Esophagus (tissue), 2 donors: ENCODE measurements around the gene FANCD2OS. TPM values are rescaled to one million over a fixed set of nuclear protein-coding genes. Genes with fewer than 3 reads are reported as not detected.
"Not testable (repeated sequence)": the region's sequence is repeated elsewhere in the genome, so short reads cannot be mapped to it uniquely, and the experiment has no call there.

Source experiments
- H3K27ac ChIP-seq, 2 donors: one replicate each; pipeline ENCODE4 v1.5.1; 2013; ENCODE audit warnings: low read depth in 2 of 2, mild to moderate bottlenecking in 2 of 2, inconsistent platforms in 1 of 2, low read length in 1 of 2, moderate library complexity in 1 of 2
- H3K27me3 ChIP-seq, 2 donors: one replicate each; pipeline ENCODE4 v1.6.1; 2013; ENCODE audit warnings: low read length in 2 of 2, control low read depth in 1 of 2, mild to moderate bottlenecking in 1 of 2; ENCODE audit not compliant: insufficient read depth in 2 of 2, control insufficient read depth in 1 of 2
- H3K36me3 ChIP-seq, 2 donors: one replicate each; pipeline ENCODE4 v1.6.1; 2013; ENCODE audit warnings: low read length in 1 of 2; ENCODE audit not compliant: control insufficient read depth in 2 of 2, insufficient read depth in 2 of 2
- H3K4me1 ChIP-seq, 2 donors: one replicate each; pipeline ENCODE4 v1.6.1; 2013; ENCODE audit warnings: low read length in 1 of 2; ENCODE audit not compliant: control insufficient read depth in 2 of 2, insufficient read depth in 2 of 2
- H3K4me3 ChIP-seq, 2 donors: one replicate each; pipeline ENCODE4 v1.5.1; 2013; ENCODE audit warnings: low read length in 2 of 2, mild to moderate bottlenecking in 2 of 2, low read depth in 1 of 2, moderate library complexity in 1 of 2
- H3K9me3 ChIP-seq, 2 donors: one replicate each; pipeline ENCODE4 v1.6.1; 2013; ENCODE audit warnings: mild to moderate bottlenecking in 2 of 2, low read depth in 1 of 2, low read length in 1 of 2, moderate library complexity in 1 of 2; ENCODE audit not compliant: control insufficient read depth in 2 of 2, insufficient read depth in 1 of 2
- WGBS, 2 donors: extraction: QIAGEN DNeasy Blood & Tissue Kit; methylation state at CpG; one replicate each; pipeline ENCODE4 v1.1.7; 2013; 5-methylcytosine and 5-hydroxymethylcytosine counted together
- polyA plus RNA-seq, 2 donors: library from polyadenylated mRNA; stranded (reverse); fragments of 200-250 nt; gene quantifications; one replicate each; pipeline ENCODE4 v1.2.3, GENCODE V29; 2013
- donor health status: healthy with polysubstance abuse.
- donor health status: Bipolar disorder and iron deficiency.

FANCD2OS gene
- polyA plus RNA-seq, 2 donors, result 0.22 TPM; not detected in 1

GRCh38 chr3:10115326-10116137 lies 7.5 kb upstream of the FANCD2OS start, which contains the start of gene BRK1:
TSS of gene BRK1 (plus strand) at chr3:10115675. CDS start at chr3:10115702, 27 bp downstream.
- no peaks in the 10 kb centered on the region for H3K27me3 ChIP-seq
- H3K9me3 ChIP-seq, result no peaks in the 10 kb centered on the region
- H3K4me3 ChIP-seq, result peak within 1 kb of the TSS; percentile 82 to 94
- WGBS, 2 donors, result 1% methylated on average over 47 to 54 of the region's 54 CpGs
- no peaks in the 10 kb centered on the region for H3K4me1 ChIP-seq
- H3K27ac ChIP-seq, result peak within 1 kb of the TSS; percentile 82 to 84
- H3K36me3 ChIP-seq, result no peaks in the 10 kb centered on the region

- 80 to 82% methylated on average over 2 of the region's 2 CpGs for WGBS, 2 donors
- Histone ChIP-seq H3K4me1 (no peaks in the 10 kb centered on the region), H3K27me3 (no peaks in the 10 kb centered on the region), H3K4me3 (no peak overlapping the region), H3K27ac (no peak overlapping the region), H3K9me3 (no peaks in the 10 kb centered on the region), H3K36me3 (no peaks in the 10 kb centered on the region)
Observed at GRCh38 chr3:10106919-10107318, 1.1 kb downstream of the FANCD2OS start.

GRCh38 chr3:10099041-10099440 lies 9.0 kb downstream of the FANCD2OS start:
- Histone ChIP-seq H3K9me3 (no peaks in the 10 kb centered on the region), H3K4me3 (no peak overlapping the region), H3K27me3 (no peaks in the 10 kb centered on the region), H3K36me3 (no peaks in the 10 kb centered on the region), H3K27ac (no peak overlapping the region), H3K4me1 (no peaks in the 10 kb centered on the region)
- WGBS, 2 donors, result 96% methylated on average over 5 of the region's 5 CpGs

- Histone ChIP-seq H3K4me1 (no peaks in the 10 kb centered on the region), H3K27ac (no peak overlapping the region), H3K27me3 (no peaks in the 10 kb centered on the region), H3K9me3 (no peaks in the 10 kb centered on the region), H3K36me3 (no peaks in the 10 kb centered on the region), H3K4me3 (no peak overlapping the region)
- 96 to 100% methylated on average over 3 of the region's 3 CpGs for WGBS, 2 donors
Observed at GRCh38 chr3:10093678-10094077, 14.4 kb downstream of the FANCD2OS start.

GRCh38 chr3:10091387-10091786 lies 16.7 kb downstream of the FANCD2OS start:
- not testable (repeated sequence) for H3K4me1 ChIP-seq, H3K4me3 ChIP-seq, H3K9me3 ChIP-seq, H3K36me3 ChIP-seq, H3K27ac ChIP-seq, H3K27me3 ChIP-seq
- 56 to 83% methylated on average over 2 of the region's 2 CpGs for WGBS, 2 donors

GRCh38 chr3:10090774-10091173 lies 17.3 kb downstream of the FANCD2OS start:
- not testable (repeated sequence) for H3K27ac ChIP-seq, H3K36me3 ChIP-seq, H3K4me1 ChIP-seq, H3K9me3 ChIP-seq, H3K27me3 ChIP-seq, H3K4me3 ChIP-seq
- WGBS, 2 donors, result 80 to 94% methylated on average over 1 of the region's 1 CpG

- H3K4me3 ChIP-seq, result no peak overlapping the region
- H3K9me3 ChIP-seq, result no peaks in the 10 kb centered on the region
- 84 to 94% methylated on average over 6 of the region's 6 CpGs for WGBS, 2 donors
- H3K27ac ChIP-seq, result no peak overlapping the region
- no peaks in the 10 kb centered on the region for H3K36me3 ChIP-seq
- H3K4me1 ChIP-seq, result peaks cover 0 to 3% of the 10 kb centered on the region in 2 donors
- no peaks in the 10 kb centered on the region for H3K27me3 ChIP-seq
Observed at GRCh38 chr3:10090179-10090578, 17.9 kb downstream of the FANCD2OS start.

GRCh38 chr3:10088256-10088655 lies 19.8 kb downstream of the FANCD2OS start:
- Histone ChIP-seq H3K36me3 (no peaks in the 10 kb centered on the region), H3K9me3 (no peaks in the 10 kb centered on the region), H3K4me1 (peaks cover 0 to 3% of the 10 kb centered on the region in 2 donors), H3K27me3 (no peaks in the 10 kb centered on the region), H3K27ac (no peak overlapping the region), H3K4me3 (no peak overlapping the region)
- WGBS, 2 donors, result 44 to 56% methylated on average over 4 of the region's 4 CpGs

GRCh38 chr3:10085738-10086137 lies 22.3 kb downstream of the FANCD2OS start:
- H3K36me3 ChIP-seq, result no peaks in the 10 kb centered on the region
- 57 to 60% methylated on average over 1 of the region's 1 CpG for WGBS, 2 donors
- no peaks in the 10 kb centered on the region for H3K27me3 ChIP-seq
- H3K9me3 ChIP-seq, result no peaks in the 10 kb centered on the region
- H3K4me1 ChIP-seq, result peaks cover 0 to 3% of the 10 kb centered on the region in 2 donors
- H3K27ac ChIP-seq, result peak overlapping the region; percentile 20 to 52
- no peak overlapping the region for H3K4me3 ChIP-seq

GRCh38 chr3:10081871-10082270 lies 26.2 kb downstream of the FANCD2OS start:
- 94 to 97% methylated on average over 4 of the region's 4 CpGs for WGBS, 2 donors
- Histone ChIP-seq H3K4me3 (no peak overlapping the region), H3K9me3 (no peaks in the 10 kb centered on the region)

More at GRCh38 chr3:10081871-10082270, 26.2 kb downstream of the FANCD2OS start:
- Histone ChIP-seq H3K27me3 (no peaks in the 10 kb centered on the region), H3K4me1 (no peaks in the 10 kb centered on the region), H3K36me3 (no peaks in the 10 kb centered on the region), H3K27ac (no peak overlapping the region)
